GM06990 (cell line): ENCODE measurements around the gene CT45A8.
"Not testable (repeated sequence)": the region's sequence is repeated elsewhere in the genome, so short reads cannot be mapped to it uniquely, and the experiment has no call there.

Experiments
- DNase-seq: peaks from one replicate; pipeline ENCODE4 v3.0.0-alpha.2; 2011; ENCODE audit not compliant: insufficient read length; ENCODE audit errors: extremely low read depth
- H3K27me3 ChIP-seq: replicated peaks from 2 replicates; pipeline ENCODE4 v1.6.0; 2011; ENCODE audit warnings: low read length; ENCODE audit not compliant: control insufficient read depth, insufficient read depth
- H3K36me3 ChIP-seq: 2 replicates; pipeline ENCODE4 v1.5.1; 2011; ENCODE audit warnings: low read length; ENCODE audit not compliant: control insufficient read depth, insufficient read depth
- H3K4me3 ChIP-seq: replicated peaks from 2 replicates; pipeline ENCODE4 v1.5.1; 2011; ENCODE audit warnings: low read depth, mild to moderate bottlenecking, control low read depth, low read length

CT45A8 gene

GRCh38 chrX:135802687-135803086, 51.7 kb downstream of the CT45A8 start, which contains the start of gene CT45A6:
CT45A6 (minus strand) TSS chrX:135802787; CDS start chrX:135798993, 3,794 bp downstream.
- not testable (repeated sequence) for H3K4me3 ChIP-seq, DNase-seq, H3K36me3 ChIP-seq, H3K27me3 ChIP-seq
